ENCODE data around the gene PPFIBP1.
"Not testable (repeated sequence)": the region's sequence is repeated elsewhere in the genome, so short reads cannot be mapped to it uniquely, and the experiment has no call there.

PPFIBP1 gene

GRCh38 chr12:27631813-27632491 is 107.9 kb downstream of the PPFIBP1 start:
- DNase-seq, result no peak

- DNase-seq, result no peak
Observed at GRCh38 chr12:27635349-27635972, 111.5 kb downstream of the PPFIBP1 start.

- not testable (repeated sequence) for DNase-seq
Observed at GRCh38 chr12:27636569-27636968, 112.6 kb downstream of the PPFIBP1 start.

GRCh38 chr12:27637524-27637923 is 113.5 kb downstream of the PPFIBP1 start:
- DNase-seq, result no peak

GRCh38 chr12:27639265-27639664 is 115.3 kb downstream of the PPFIBP1 start:
- no peak for DNase-seq

GRCh38 chr12:27640566-27641200 is 116.7 kb downstream of the PPFIBP1 start:
- not testable (repeated sequence) for DNase-seq

GRCh38 chr12:27642361-27642760 is 118.4 kb downstream of the PPFIBP1 start:
- DNase-seq, result not testable (repeated sequence)

- not testable (repeated sequence) for DNase-seq
Observed at GRCh38 chr12:27642892-27643291, 118.9 kb downstream of the PPFIBP1 start.

- no peak for DNase-seq
Observed at GRCh38 chr12:27644158-27644845, 120.3 kb downstream of the PPFIBP1 start.

- DNase-seq, result no peak
Observed at GRCh38 chr12:27645671-27646070, 121.7 kb downstream of the PPFIBP1 start.

- no peak for DNase-seq
Observed at GRCh38 chr12:27646149-27646548, 122.1 kb downstream of the PPFIBP1 start.

- DNase-seq, result no peak
Observed at GRCh38 chr12:27650011-27650410, 126.0 kb downstream of the PPFIBP1 start.

- no peak for DNase-seq
Observed at GRCh38 chr12:27651201-27651600, 127.2 kb downstream of the PPFIBP1 start.

- peak; percentile 53 for DNase-seq
Observed at GRCh38 chr12:27652174-27652763, 128.3 kb downstream of the PPFIBP1 start.

GRCh38 chr12:27653661-27654060 is 129.7 kb downstream of the PPFIBP1 start:
- no peak for DNase-seq

GRCh38 chr12:27655476-27655875 is 131.5 kb downstream of the PPFIBP1 start:
- not testable (repeated sequence) for DNase-seq

GRCh38 chr12:27657296-27657695 is 133.3 kb downstream of the PPFIBP1 start:
- no peak for DNase-seq

- DNase-seq, result no peak
Observed at GRCh38 chr12:27665704-27666103, 141.7 kb downstream of the PPFIBP1 start.

GRCh38 chr12:27666510-27666909 is 142.5 kb downstream of the PPFIBP1 start:
- no peak for DNase-seq

GRCh38 chr12:27667540-27667939 is 143.5 kb downstream of the PPFIBP1 start:
- DNase-seq, result no peak

- no peak for DNase-seq
Observed at GRCh38 chr12:27672051-27672450, 148.0 kb downstream of the PPFIBP1 start.

- DNase-seq, result no peak
Observed at GRCh38 chr12:27672643-27673042, 148.6 kb downstream of the PPFIBP1 start.

- DNase-seq, result no peak
Observed at GRCh38 chr12:27673101-27673718, 149.2 kb downstream of the PPFIBP1 start.

Measured in CD4-positive, alpha-beta T cell treated with Interleukin-6 for 4 hours (primary cell).